Measurements from ENCODE around the gene SLC13A5. TPM values are rescaled to one million over a fixed set of nuclear protein-coding genes. Genes with fewer than 3 reads are reported as not detected.

SLC13A5 gene
- total RNA-seq, 1 donor from 2014 or later, result not detected

DNA sequence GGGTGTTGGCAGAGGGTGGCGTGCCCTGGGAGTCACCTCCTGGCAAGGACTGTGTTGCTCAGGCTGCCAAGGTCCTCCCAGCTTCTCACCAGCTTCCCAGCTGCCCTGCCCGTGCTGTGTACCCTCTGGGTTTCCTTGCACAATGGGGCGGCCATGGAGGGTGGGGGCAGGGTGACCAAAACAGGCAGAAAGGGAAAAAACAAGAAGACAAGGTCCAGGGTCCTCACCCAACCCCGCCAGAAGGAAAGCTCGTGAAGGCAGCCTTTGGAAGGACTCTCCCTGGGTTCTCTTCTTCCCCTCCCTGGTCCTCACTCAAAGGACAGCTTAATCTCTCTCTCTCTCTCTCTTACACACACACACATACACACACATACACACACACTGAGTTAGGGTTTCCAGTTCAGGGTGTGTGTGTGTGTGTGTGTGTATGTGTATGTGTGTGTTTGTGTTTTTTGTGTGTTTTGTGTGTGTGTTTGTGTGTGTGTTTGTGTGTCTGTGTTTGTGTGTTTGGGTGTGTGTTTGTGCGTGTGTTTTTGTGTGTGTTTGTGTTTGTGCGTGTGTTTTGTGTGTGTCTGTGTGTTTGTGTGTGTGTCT, 2.0 kb downstream of the SLC13A5 start:
- ATAC-seq, result peak; percentile 21 to 27
- no peaks in the 10 kb centered on the region for H3K9me3 ChIP-seq
- H3K4me3 ChIP-seq, result no peak overlapping the region
- H3K27ac ChIP-seq, result no peak overlapping the region
- peaks cover 43% of the 10 kb centered on the region for H3K27me3 ChIP-seq (ENCODE audit: low read depth)
- intact Hi-C loops (cut with DNase I), result no loop called here
- peaks cover 20% of the 10 kb centered on the region for H3K4me1 ChIP-seq
- TF ChIP-seq, protein P1, sequence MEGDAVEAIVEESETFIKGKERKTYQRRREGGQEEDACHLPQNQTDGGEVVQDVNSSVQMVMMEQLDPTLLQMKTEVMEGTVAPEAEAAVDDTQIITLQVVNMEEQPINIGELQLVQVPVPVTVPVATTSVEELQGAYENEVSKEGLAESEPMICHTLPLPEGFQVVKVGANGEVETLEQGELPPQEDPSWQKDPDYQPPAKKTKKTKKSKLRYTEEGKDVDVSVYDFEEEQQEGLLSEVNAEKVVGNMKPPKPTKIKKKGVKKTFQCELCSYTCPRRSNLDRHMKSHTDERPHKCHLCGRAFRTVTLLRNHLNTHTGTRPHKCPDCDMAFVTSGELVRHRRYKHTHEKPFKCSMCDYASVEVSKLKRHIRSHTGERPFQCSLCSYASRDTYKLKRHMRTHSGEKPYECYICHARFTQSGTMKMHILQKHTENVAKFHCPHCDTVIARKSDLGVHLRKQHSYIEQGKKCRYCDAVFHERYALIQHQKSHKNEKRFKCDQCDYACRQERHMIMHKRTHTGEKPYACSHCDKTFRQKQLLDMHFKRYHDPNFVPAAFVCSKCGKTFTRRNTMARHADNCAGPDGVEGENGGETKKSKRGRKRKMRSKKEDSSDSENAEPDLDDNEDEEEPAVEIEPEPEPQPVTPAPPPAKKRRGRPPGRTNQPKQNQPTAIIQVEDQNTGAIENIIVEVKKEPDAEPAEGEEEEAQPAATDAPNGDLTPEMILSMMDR (IDR thresholded peaks at IDR 0.05), result no peak
- no peaks in the 10 kb centered on the region for H3K36me3 ChIP-seq
- no peak for DNase-seq

DNA sequence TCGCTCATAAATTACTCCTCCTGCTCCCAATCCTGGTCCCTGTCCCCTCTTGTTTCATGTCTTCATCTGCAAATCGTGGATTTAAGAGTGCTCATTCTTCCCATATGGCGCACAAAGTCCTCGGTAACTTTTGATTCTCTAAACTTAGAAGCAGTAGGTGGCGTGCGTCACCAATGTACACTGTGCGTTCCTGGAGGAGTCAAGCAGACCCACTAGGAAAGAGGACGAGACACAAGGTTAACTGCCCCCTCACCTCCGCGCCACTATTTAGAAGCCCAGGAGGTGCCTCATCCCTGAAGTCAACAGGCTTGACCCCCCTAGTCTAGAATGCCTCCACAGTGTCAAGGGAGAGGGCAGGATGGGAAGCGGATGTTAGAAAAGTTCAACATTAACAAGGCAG, 2.9 kb downstream of the SLC13A5 start:
- no peak for DNase-seq
- Histone ChIP-seq H3K4me1 (peaks cover 20% of the 10 kb centered on the region), H3K27ac (no peak overlapping the region), H3K36me3 (no peaks in the 10 kb centered on the region), H3K9me3 (no peaks in the 10 kb centered on the region), H3K27me3 (ENCODE audit: low read depth) (peaks cover 36% of the 10 kb centered on the region), H3K4me3 (no peak overlapping the region)
- TF ChIP-seq, protein P1 (IDR thresholded peaks at IDR 0.05), result no peak
- no peak for ATAC-seq
- intact Hi-C loops (cut with DNase I), result no loop called here

DNA sequence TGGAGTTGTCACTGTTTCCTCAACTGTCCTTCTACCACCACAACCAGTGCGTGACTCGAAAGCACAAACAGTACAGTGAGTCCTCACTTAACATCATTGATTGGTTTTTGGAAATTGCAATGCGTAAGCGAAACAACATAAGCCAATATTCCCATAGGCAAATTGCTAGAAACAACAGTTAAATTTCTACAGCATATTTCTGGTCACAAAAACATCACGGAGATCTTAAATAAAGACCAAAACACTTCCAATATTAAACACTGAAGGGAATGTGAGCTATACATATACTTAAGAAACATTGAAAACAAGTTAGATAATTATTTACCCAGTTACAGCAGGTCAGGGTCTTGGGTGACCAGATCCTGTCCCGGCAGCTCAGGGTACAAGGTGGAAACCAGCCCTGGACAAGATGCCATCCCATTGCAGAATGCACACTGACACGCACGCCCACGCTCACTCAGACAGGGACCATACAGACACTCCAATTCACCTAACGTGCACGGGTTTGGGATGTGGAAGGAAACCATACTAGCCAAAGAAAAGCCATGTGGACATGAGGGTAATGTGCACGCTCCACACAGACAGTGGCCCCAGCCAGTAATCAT, 4.7 kb downstream of the SLC13A5 start:
- H3K9me3 ChIP-seq, result no peaks in the 10 kb centered on the region
- no peak overlapping the region for H3K4me3 ChIP-seq
- no peak overlapping the region for H3K27ac ChIP-seq
- intact Hi-C loops (cut with DNase I), result no loop called here
- ATAC-seq (no peak), DNase-seq (no peak)
- H3K4me1 ChIP-seq, result peaks cover 15% of the 10 kb centered on the region
- peaks cover 25% of the 10 kb centered on the region for H3K27me3 ChIP-seq (ENCODE audit: low read depth)
- no peaks in the 10 kb centered on the region for H3K36me3 ChIP-seq
- TF ChIP-seq, protein P1 (IDR thresholded peaks at IDR 0.05), result no peak

DNA sequence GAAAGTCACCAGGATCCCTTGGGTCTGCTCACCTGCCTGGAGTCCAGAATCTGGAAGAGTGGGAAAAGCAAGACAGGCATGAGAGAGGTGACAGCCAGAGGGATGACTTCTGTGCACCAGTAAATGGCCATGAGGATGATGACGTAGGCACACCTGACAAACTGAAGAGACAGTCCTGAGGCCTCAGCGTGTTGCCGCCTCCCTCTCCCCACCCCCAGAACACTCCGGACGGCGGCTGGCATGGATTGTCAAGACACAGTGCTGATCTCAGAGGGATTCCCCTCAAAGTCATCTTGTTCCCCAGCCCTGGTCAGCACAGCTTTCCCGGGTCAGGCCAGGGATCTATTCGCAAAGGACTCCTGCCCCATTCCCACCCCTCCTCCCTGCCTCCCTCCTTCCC, 6.2 kb downstream of the SLC13A5 start:
- Histone ChIP-seq H3K27ac (no peak overlapping the region), H3K27me3 (ENCODE audit: low read depth) (peaks cover 16% of the 10 kb centered on the region), H3K36me3 (no peaks in the 10 kb centered on the region), H3K4me1 (peaks cover under 1% of the 10 kb centered on the region), H3K9me3 (no peaks in the 10 kb centered on the region), H3K4me3 (no peak overlapping the region)
- TF ChIP-seq, protein P1 (IDR thresholded peaks at IDR 0.05), result no peak
- intact Hi-C loops (cut with DNase I), result no loop called here
- DNase-seq (no peak), ATAC-seq (no peak)

DNA sequence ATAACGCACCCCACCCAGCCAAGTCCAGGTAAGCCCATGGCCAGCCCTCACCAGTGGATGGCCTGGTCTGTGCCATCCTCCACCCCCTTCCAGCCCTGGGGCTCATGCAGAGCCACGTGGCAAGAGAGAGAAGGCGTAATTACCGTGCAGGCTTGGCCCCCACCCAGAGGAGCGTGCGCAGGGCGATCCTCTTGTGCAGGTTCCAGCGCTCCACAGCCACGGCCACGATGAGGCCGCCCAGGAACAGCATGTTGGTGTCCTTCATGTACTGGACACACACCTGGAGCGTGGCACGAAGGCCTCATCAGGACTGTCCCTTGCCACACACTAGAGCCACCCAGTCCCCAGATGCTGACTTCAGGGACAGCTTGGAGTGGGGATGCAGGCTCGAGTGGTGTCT, 6.7 kb downstream of the SLC13A5 start:
- no peaks in the 10 kb centered on the region for H3K36me3 ChIP-seq
- H3K27me3 ChIP-seq (ENCODE audit: low read depth), result peaks cover 13% of the 10 kb centered on the region
- no peak overlapping the region for H3K4me3 ChIP-seq
- DNase-seq (no peak), ATAC-seq (no peak)
- intact Hi-C loops (cut with DNase I), result no loop called here
- H3K27ac ChIP-seq, result no peak overlapping the region
- no peaks in the 10 kb centered on the region for H3K9me3 ChIP-seq
- TF ChIP-seq, protein P1 (IDR thresholded peaks at IDR 0.05), result no peak
- H3K4me1 ChIP-seq, result no peaks in the 10 kb centered on the region
